Measurements from ENCODE around the gene HOXD9. TPM values are rescaled to one million over a fixed set of nuclear protein-coding genes. Genes with fewer than 3 reads are reported as not detected.
A peak's percentile ranks its signal among the peaks of the same experiment; 100 is the strongest.

The HOXD9 gene
- total RNA-seq, 2 donors from 2014 or later: 1.4 TPM; not detected in 1

GRCh38 chr2:176122052-176122682 lies 352 bp upstream of the HOXD9 start:
- peaks cover 49% of the 10 kb centered on the region for H3K27me3 ChIP-seq (replicated peaks; ENCODE audit: insufficient read depth)
- no peak for ATAC-seq (ENCODE audit: insufficient number of reproducible peaks, low FRiP score, low read depth)
- H3K4me1 ChIP-seq (ENCODE audit: control insufficient read depth in 1 of 2, low read depth in 2 of 2): peaks cover 7 to 22% of the 10 kb centered on the region in 2 donors
- no peaks in the 10 kb centered on the region for H3K9me3 ChIP-seq
- DNase-seq (ENCODE audit: low spot score): no peak
- peak overlapping the region in 1 of 2 donors; percentile 10 for H3K27ac ChIP-seq
- H3K36me3 ChIP-seq: no peaks in the 10 kb centered on the region
- TF ChIP-seq, protein P1, sequence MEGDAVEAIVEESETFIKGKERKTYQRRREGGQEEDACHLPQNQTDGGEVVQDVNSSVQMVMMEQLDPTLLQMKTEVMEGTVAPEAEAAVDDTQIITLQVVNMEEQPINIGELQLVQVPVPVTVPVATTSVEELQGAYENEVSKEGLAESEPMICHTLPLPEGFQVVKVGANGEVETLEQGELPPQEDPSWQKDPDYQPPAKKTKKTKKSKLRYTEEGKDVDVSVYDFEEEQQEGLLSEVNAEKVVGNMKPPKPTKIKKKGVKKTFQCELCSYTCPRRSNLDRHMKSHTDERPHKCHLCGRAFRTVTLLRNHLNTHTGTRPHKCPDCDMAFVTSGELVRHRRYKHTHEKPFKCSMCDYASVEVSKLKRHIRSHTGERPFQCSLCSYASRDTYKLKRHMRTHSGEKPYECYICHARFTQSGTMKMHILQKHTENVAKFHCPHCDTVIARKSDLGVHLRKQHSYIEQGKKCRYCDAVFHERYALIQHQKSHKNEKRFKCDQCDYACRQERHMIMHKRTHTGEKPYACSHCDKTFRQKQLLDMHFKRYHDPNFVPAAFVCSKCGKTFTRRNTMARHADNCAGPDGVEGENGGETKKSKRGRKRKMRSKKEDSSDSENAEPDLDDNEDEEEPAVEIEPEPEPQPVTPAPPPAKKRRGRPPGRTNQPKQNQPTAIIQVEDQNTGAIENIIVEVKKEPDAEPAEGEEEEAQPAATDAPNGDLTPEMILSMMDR (IDR thresholded peaks at IDR 0.05): no peak
- peak overlapping the region; percentile 72 for H3K4me3 ChIP-seq

- DNase-seq (ENCODE audit: low spot score) (no peak), ATAC-seq (ENCODE audit: insufficient number of reproducible peaks, low FRiP score, low read depth) (no peak)
- Histone ChIP-seq H3K9me3 (no peaks in the 10 kb centered on the region), H3K4me3 (peak overlapping the region; percentile 72), H3K27ac (no peak overlapping the region), H3K36me3 (no peaks in the 10 kb centered on the region), H3K4me1 (ENCODE audit: control insufficient read depth in 1 of 2, low read depth in 2 of 2) (peaks cover 7 to 34% of the 10 kb centered on the region in 2 donors), H3K27me3 (replicated peaks; ENCODE audit: insufficient read depth) (peaks cover 35% of the 10 kb centered on the region)
- TF ChIP-seq, protein P1 (IDR thresholded peaks at IDR 0.05): no peak
Observed at GRCh38 chr2:176123411-176124109, 1.0 kb downstream of the HOXD9 start.

DNA sequence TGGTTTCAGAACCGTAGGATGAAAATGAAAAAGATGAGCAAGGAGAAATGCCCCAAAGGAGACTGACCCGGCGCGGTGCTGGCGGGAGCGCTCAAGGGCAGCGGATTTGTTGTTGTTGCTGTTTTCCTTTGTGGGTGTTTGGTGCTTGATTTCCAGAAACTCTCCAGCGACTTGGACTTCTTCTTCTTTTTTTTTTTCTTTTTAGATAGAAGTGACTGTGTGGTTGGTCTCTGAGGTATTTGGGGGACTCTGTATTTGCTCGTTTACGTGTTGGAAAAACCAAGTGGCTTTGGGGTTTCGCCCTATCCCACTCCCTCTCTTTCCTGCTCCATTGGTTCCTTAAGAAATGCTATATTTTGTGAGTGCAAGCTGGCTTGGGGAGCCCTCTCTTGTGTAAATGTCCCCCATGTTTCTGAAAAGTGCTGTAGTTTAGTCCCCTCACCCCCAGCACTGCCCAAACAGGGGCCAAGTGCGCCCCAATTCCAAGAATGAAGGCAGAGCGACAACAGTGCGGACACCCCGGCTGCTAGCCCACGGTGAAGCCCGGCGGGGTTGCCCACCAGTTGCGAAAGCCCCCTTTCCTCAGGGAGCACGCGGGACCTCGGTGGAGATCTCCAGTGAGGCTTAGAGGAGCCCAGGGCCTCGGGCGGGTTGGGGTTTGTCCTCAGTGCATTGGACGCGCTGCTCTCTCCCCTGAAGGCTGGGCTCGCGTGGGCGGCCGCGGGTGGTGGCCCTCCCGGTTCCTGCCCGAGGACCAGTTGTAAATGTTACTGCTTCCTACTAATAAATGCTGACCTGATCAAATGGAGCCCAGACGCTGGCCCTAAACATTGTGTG lies 1.8 kb downstream of the HOXD9 start:
- peaks cover 34% of the 10 kb centered on the region for H3K27me3 ChIP-seq (replicated peaks; ENCODE audit: insufficient read depth)
- DNase-seq (ENCODE audit: low spot score) (no peak), ATAC-seq (ENCODE audit: insufficient number of reproducible peaks, low FRiP score, low read depth) (no peak)
- no peaks in the 10 kb centered on the region for H3K36me3 ChIP-seq
- H3K27ac ChIP-seq: no peak overlapping the region
- peaks cover 7 to 42% of the 10 kb centered on the region in 2 donors for H3K4me1 ChIP-seq (ENCODE audit: control insufficient read depth in 1 of 2, low read depth in 2 of 2)
- H3K9me3 ChIP-seq: no peaks in the 10 kb centered on the region
- TF ChIP-seq, protein P1 (IDR thresholded peaks at IDR 0.05): no peak
- H3K4me3 ChIP-seq: no peak overlapping the region

GRCh38 chr2:176124947-176125771 lies 2.6 kb downstream of the HOXD9 start:
- H3K9me3 ChIP-seq: no peaks in the 10 kb centered on the region
- no peak overlapping the region for H3K4me3 ChIP-seq
- H3K4me1 ChIP-seq (ENCODE audit: control insufficient read depth in 1 of 2, low read depth in 2 of 2): peaks cover 7 to 42% of the 10 kb centered on the region in 2 donors
- H3K27me3 ChIP-seq (replicated peaks; ENCODE audit: insufficient read depth): peaks cover 26% of the 10 kb centered on the region
- DNase-seq (ENCODE audit: low spot score): no peak
- no peaks in the 10 kb centered on the region for H3K36me3 ChIP-seq
- ATAC-seq (ENCODE audit: insufficient number of reproducible peaks, low FRiP score, low read depth): no peak
- TF ChIP-seq, protein P1 (IDR thresholded peaks at IDR 0.05): no peak
- H3K27ac ChIP-seq: no peak overlapping the region
